Renal pelvis (tissue), 4 donors: ENCODE measurements around the gene QPCTL. TPM values are rescaled to one million over a fixed set of nuclear protein-coding genes. Genes with fewer than 3 reads are reported as not detected.
"Not testable (repeated sequence)": the region's sequence is repeated elsewhere in the genome, so short reads cannot be mapped to it uniquely, and the experiment has no call there.

Source experiments
- DNase-seq: peaks from one replicate; pipeline ENCODE4 v3.0.0-alpha.2; 2013
- polyA plus RNA-seq, 3 donors: library from polyadenylated mRNA; unstranded; fragments of 120-200 nt; gene quantifications; one replicate each; pipeline ENCODE4 v1.2.1, GENCODE V29; 2013; ENCODE audit not compliant: insufficient read length in 3 of 3

QPCTL gene
- polyA plus RNA-seq, 3 donors: 9.4 to 10.7 (median 10.1) TPM

DNA sequence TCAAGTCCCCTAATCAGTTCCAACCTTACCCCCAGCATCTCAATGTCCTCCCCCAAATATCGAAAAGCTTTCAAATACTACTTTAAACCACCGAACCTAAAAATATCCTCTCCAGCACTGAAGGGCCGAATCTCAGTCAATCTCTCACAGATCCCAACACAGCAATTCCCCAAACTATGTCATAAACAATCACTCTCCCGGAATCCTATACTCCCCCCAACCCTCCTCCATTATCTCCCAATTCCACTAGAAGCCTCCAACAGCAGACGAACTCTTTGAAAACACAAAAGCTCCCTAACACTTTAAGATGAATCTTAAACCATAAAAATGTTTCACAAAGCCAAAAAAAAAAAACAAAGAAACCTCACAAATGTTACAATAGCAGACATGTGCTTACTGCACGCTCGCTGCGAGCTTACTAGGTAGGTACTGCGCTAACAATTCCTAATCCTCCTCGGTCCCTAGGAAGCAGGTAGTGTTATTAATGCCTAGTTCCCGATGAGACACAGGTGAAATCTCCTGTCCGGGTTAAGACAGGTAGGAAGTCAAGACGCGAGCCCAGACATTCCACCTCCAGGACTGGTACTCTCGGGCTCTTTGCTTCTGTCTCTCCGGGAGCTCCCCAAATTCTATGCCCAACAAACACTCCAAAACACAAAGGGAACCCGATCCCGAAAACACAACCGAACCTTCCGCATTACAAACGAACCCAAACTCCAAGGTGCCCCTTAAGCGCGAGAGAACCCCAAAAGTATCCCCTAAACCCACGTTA, 24.1 kb downstream of the QPCTL start:
- DNase-seq: peak; percentile 31

DNA sequence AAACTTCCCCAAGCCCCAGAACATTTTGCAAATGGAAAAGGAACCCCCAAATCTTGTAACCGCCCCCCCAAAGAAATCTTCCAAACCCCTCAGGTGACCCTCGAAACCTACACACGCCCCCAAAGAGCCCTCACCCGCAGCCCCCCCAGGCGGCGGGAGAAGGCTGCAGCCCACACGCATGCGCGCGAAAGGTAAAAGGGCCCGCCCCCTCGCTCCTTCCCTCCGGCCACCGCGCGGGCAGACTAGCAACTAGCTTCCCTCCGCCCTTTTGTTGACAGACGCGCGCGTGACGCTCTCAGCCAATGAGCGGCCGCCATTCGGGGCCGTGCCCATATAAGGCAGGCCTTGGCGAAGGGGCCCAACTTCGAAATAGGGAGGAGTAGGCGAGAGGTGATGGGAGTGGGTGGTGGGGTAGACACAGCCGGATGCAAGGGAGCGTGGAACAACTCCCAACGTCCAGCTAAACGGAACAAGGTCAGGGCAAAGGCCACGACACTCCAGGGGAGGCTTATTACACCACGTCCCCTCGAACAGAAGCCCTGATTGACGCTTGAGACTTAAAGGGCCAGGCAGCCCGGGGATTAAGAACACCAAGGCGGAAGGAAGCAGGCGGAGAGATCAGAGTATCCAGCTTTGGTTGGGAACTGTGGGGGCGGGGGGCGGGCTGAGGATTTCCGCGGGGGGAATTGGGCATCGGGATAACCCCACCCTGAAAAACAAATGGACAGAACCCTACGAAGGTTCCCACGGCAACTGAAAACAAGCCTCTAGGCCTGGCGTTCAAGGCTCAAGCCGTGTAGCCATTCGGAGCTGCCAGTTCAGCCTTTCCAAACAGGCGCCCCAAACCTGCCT, 24.9 kb downstream of the QPCTL start:
- peak; percentile 99 for DNase-seq

DNA sequence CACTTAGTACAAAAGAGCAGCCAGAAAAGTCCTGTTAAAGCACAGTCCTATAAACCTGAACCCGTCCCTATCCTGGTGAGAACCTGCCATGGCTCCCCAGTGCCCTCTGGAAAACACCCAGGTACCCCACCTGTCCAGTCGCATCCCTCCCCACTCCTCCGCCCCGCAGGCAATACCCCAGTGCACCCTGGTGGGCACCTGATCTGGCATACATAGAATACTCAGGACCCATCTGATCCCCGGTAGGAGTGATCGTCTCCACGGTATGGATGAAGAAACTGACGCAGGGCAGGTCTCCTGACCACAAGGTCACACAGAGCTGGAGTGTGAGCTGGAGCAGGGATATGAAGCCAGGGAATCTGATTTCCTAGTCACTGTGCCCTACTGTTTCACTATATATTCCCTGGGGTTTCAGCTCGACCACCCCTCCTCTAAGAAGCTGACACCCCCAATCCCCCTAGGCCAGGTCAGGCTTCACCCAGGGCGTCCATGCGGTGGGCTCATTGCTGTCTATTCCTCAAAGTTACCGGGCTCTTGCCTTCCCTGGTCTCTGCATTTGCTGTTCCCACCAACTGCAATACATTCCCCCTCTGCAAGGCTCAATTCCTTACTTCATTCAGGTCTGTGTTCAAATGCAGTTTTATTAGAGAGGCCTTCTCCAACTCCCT, 25.7 kb downstream of the QPCTL start:
- DNase-seq: no peak

DNA sequence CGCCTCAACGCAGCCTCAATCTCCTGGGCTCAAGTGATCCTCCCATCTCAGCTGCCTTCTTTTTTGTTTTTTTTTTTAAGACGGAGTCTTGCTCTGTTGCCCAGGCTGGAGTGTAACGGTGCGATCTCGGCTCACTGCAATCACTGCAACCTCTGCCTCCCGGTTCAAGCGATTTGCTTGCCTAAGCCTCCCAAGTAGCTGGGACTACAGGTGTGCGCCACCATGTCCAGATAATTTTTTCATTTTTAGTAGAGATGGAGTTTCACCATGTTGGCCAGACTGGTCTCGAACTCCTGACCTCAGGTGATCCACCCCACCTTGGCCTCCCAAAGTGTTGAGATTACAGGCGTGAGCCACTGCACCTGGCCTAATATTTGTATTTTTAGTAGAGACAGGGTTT, 27.6 kb downstream of the QPCTL start:
- not testable (repeated sequence) for DNase-seq

DNA sequence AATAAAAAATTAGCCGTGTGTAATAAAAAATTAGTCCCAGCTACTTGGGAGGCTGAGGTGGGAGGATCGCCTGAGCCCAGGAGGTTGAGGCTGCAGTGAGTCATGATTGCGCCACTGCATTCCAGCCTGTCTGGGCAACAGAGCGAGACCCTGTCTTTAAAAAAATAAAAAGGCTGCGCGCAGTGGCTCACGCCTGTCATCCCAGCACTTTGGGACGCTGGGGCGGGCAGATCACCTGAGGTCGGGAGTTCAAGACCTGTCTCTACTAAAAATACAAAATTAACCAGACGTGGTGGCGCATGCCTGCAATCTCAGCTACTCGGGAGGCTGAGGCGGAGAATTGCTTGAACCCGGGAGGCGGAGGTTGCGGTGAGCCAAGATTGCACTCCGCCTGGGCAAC, 36.2 kb downstream of the QPCTL start:
- not testable (repeated sequence) for DNase-seq

DNA sequence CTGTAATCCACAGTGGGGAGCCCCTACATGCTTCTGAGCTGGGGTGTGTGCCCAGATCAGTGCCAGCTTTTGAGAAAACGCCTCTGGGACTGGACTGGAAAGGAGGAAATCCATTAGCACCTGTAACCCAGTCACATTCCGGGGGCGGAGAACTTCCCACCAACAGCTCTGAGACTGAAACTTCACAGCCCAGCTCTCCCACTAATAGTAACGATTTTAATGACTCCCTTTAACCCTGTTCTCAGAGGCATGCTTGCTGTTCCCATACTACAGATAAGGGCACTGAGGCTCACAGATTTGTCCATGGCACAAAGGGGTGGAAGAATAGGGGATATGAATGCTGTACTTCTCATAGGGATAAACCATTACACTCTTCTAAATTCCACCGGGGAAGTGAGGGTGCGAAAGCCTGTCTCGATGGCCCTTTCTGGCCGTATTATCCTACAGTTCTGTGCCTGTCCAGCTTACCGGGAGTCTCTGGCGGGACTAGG, 37.4 kb downstream of the QPCTL start:
- DNase-seq: peak; percentile 15

DNA sequence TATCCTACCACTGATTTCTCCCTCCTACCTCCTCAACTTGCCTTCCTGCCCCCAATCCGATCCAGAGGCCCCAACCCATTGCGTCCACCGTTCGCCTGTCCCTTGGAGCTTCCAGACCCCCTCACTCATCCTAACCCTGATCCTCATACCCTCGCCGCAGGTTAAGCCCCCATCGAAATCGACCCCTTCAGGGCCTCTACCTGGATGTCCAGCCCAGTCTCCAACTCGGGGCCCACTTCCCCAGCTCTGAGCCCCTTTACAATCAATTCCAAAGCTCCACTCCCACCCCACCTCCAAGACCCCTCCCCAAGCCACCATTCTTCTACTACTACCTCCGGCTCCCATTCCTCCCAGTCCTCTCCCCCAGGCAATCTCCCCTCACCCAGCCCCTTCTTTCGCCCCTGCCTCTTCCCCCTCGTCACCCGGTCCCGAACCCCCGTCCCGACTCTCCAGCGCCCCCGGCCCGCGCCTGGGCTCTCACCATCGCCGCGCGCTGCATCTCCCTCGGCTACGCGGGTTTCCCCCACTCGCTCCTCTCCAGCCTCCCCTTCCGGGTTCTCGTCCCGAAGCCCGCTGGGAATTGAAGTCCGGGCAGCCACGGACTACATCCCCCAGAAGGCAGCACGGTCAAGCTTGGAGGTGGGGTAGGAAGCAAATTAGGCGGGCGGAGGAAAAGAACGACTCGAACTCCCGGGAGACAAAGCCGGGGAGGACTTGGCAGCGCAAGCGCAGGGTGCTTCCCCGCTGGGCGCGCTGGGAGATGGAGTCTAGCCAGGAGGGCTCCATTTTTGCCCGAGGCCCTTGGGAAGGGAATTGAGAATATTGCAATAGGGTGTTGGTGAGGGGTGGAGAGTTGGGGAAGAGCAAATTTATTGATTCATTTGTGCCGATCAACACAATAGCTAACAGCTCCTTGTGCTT, 38.2 kb downstream of the QPCTL start, which contains the start of gene FBXO46:
Gene FBXO46 (minus strand): TSS at position 529 of the 921 bp plus-strand sequence. CDS start 17,401 bp downstream, outside the sequence.
- DNase-seq: peak; percentile 99

DNA sequence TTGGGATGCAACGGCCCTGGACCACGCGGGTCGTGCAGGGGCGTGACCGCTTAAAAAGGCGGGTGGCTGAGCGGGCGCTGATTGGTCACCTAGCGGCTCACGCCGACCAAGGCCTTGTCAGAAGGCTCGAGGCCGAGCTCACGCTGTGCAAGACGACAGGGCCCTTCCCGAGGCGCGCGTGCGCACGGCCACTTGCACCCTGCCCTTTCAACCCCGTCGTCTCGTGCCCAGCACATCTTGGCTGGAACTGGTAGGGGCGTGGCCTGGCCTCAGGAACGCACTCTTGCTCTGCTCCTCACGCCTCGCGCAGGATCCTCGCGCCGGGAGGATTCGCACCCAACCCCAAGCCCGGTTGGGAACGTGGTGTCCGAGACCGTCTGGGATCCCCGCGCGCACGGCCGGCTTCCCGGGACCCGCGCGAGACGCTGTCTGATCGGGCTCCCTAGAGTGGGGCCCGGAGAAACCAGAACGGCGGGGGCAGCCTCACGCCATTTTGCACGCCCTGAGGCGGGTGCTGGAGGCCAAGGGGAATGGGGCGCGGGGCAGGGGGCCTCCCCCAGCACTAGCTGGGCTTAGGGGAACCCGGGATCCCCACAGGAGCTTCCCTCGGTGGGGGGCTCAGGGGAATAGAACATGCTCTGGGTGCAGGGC, 40.8 kb downstream of the QPCTL start, which contains the start of gene MEIOSIN:
Gene MEIOSIN (plus strand): TSS at position 280 of the 651 bp plus-strand sequence. CDS start 1,938 bp downstream, outside the sequence.
- no peak for DNase-seq

DNA sequence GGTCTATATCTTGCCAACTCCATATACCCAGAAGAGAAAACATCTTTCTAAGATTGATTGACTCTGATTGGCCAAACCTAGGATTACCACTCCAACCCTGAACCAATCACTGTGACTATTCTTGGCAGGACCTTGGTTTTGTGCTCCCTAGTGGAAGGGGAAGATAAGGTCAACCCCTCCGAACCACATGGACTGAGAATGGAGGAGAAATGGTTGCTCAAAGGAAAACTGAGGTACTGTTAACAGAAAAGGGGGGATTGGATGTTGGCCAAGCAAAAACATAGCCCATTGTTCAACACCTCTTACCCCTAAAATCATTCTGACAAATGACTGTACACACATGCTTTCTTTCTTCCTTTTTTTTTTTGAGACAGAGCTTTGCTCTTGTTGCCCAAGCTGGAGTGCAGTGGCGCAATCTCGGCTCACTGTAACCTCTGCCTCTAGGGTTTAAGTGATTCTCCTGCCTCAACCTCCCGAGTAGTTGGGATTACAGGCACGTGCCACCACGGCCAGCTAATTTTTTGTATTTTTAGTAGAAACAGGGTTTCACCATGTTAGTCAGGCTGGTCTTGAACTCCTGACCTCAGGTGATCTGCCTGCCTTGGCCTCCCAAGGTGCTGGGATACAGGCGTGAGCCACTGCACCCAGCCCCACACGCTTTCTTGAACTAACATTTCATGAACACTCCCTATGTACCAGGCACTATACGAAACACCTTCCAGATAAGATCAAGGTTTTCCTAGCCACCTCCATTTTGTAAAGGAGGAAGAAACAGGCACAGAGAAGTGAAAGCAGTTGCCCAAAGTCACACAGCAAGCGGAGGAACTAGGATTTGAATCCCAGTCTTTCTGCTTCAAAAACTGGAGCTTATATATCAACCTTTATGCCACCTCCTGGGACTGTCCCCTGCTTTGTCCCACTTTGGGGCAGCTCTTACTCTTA, 47.3 kb downstream of the QPCTL start:
- DNase-seq: no peak

DNA sequence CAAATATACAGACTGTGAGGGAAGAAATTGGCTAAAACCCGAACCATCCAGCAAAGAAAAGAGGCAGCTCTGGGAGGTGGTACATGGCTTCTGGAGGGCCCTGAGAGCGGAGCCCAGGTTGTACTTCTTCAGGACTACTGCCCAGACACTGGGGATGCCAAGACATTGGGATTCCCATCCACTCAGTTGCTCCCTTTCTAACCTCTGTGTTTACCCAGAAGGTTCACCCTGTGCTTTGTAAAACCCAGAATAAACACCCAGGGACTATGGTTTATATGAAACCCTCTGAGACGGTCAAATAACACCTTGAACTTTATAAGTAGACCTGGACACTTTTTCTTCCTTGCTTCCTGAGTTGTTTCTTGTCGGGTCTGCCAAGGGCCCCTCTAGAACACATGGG, 50.5 kb downstream of the QPCTL start:
- DNase-seq: no peak

DNA sequence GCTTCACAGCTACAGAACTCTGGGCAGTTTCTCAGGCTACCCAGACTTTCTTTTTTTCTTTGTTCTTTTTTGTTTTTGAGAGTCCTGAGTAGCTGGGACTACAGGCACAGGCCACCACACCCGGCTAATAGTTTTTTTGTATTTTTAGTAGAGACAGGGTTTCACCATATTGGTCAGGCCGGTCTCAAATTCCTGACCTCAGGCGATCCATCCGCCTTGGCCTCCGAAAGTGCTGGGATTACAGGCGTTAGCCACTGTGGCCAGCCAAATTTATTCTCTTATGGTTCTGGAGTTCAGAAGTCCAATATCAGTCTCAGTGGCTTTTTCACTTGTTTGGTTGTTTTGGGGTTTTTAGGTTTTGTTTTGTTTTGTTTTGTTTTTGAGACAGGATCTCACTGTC, 53.1 kb downstream of the QPCTL start:
- no peak for DNase-seq

DNA sequence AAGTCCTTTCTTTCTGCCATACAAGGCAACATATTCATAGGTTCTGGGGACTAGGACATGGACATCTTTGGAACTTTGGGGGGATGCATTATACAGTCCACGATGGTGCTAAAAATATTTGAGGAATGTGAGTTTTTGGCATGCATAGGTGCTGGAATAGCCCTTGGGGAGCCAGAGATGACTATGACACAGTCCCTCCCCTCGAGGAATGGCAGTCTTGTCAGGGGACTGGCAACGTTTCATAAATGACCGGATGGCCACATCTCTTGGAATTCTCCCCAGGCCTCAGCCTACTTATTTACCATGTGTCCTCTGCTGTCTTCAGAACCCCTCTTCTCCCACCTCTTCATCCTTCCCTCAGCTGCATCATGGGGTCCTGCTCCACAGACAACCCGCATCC, 54.4 kb downstream of the QPCTL start:
- DNase-seq: no peak

DNA sequence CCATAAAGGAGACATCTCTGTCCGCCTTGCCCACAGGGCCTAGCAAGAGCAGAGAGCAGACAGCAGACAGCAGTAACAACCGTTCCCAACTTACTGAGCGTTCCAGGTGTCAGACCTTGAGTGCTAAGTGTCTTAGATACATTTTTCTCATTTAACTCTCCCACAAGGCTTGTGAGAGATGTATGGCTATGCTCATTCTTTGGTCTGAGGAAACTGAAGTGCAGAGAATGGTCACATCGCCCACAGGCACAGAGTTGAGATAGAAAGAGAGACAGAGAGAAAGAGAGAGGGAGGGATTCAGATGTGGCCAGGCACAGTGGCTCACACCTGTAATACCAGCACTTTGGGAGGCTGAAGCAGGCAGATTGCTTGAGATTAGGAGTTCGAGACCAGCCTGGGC, 55.0 kb downstream of the QPCTL start:
- no peak for DNase-seq

DNA sequence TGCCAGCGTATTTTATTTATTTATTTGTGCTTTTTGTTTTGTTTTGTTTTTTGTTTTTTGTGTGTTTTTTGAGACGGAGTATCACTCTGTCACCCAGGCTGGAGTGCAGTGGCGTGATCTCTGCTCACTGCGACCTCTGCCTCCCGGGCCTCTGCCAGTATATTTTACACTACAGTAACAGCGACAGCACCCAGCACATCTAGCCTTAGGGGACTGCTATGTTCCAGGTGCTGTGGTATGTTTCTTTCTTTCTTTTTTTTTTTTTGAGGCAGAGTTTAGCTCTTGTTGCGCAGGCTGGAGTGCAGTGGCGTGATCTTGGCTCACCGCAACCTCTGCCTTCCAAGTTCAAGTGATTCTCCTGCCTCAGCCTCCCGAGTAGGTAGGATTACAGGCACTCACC, 59.0 kb downstream of the QPCTL start:
- not testable (repeated sequence) for DNase-seq

DNA sequence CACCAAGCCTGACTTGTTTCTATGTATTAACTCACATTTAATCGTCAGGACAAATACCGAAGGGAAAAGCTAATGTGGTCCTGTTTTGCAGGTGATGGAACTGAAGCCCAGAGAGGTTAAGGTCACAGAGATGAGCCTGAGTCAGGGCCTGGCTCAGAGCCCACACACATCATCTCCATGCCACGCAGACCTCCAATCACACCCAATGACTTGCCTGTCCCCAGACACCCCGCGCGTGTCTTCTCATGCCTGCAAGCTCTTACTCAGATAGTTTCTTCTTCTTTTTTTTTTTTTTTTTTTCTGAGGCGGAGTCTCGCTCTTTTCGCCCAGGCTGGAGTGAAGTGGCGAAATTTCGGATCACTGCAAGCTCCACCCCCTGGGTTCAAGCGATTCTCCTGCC, 60.2 kb downstream of the QPCTL start:
- no peak for DNase-seq

DNA sequence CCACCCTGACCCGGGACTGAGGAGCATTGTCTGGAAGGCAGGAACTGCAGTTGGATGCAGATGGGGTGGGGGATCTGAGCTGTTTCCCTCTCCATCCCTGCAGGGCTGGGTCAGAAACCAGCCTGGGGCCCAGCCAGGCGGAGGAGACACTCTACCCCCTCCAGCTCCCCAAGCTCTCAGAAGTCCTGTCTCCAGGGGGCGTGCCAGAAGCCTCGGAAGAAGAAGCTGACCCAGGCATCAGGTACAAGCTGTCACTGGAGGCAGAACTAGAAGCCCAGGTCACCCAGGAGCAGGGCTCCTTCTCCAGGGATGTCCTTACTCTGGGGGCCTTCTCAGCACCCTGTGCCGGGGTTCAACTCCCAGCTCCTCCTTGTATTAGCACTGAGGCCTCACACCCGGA, 61.1 kb downstream of the QPCTL start:
- no peak for DNase-seq
